GM18873 (cell line): ENCODE results near the gene TIAM2.
A peak's percentile ranks its signal among the peaks of the same experiment; 100 is the strongest.
"Not testable (repeated sequence)": the region's sequence is repeated elsewhere in the genome, so short reads cannot be mapped to it uniquely, and the experiment has no call there.

Experiments
- ATAC-seq: cut with Tn5 transposase; IDR thresholded peaks from one replicate; pipeline ENCODE4 v1.9.1; 2021; ENCODE audit warnings: mild to moderate bottlenecking, moderate library complexity, moderate number of reproducible peaks; ENCODE audit not compliant: unreplicated experiment, low FRiP score

Gene TIAM2

DNA sequence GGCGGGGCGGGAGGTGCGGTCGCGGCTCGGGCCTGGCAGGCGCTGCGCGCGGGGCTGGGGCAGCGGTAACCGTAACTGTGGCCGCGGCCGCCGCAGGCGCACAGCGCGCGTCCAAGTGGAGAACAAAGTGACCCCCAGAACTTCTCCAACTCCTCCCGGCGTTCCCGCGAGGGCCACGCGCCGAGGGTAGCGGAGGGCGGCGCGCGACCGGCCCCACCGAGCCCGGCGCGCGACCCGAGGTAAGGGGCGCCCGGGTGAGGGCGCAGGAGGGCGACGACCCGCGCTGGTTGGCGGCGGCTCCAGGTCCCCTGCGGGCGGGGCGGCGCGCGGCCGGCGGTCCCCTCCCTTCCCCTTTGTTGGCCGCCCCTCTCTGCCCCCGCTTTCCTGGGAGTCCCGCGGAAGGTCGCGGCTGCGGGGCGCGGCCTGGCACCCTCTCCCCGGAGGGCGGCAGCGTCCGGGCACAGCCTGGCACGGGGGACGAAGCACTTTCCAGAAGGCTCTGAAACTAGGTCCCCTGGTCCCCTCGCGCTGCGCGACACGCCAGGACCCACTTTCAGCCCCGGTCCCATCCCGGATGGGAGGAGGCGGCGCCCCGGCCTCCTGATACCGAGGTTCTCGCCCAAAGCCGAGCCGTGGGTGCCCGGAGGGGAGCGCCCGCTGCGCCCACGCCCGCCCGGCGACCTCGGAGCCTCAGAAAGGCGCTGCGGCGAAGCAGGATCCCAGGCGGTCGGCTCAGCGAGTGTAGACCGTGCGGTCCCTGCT lies at the start of gene TIAM2:
TIAM2 (plus strand) TSS at position 62 of the 762 bp plus-strand sequence. CDS start 133,909 bp downstream, outside the sequence.
- no peak for ATAC-seq

GRCh38 chr6:154950979-154951344 lies 44.2 kb upstream of the TIAM2 start:
- no peak for ATAC-seq

- no peak for ATAC-seq
These were observed 43.5 kb upstream of the TIAM2 start for GRCh38 chr6:154951345-154952200.

DNA sequence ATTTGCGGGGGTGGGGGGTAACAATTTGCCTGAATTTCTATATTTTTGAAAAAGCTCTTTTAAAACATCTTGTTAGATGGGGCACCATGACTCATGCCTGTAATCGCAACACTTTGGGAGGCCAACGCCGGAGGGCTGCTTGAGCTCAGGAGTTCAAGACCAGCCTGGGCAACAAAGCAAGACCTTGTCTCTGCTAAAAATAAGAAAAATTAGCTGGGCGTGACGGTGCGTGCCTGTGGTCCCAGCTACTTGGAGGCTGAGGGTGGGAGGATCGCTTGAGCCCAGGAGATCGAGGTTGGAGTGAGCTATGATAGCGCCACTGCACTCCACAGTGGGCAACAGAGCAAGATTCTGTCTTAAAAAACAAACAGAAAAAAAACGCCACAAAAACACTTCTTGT lies 41.5 kb upstream of the TIAM2 start:
- no peak for ATAC-seq

GRCh38 chr6:154954347-154954746 lies 40.8 kb upstream of the TIAM2 start:
- ATAC-seq = no peak

DNA sequence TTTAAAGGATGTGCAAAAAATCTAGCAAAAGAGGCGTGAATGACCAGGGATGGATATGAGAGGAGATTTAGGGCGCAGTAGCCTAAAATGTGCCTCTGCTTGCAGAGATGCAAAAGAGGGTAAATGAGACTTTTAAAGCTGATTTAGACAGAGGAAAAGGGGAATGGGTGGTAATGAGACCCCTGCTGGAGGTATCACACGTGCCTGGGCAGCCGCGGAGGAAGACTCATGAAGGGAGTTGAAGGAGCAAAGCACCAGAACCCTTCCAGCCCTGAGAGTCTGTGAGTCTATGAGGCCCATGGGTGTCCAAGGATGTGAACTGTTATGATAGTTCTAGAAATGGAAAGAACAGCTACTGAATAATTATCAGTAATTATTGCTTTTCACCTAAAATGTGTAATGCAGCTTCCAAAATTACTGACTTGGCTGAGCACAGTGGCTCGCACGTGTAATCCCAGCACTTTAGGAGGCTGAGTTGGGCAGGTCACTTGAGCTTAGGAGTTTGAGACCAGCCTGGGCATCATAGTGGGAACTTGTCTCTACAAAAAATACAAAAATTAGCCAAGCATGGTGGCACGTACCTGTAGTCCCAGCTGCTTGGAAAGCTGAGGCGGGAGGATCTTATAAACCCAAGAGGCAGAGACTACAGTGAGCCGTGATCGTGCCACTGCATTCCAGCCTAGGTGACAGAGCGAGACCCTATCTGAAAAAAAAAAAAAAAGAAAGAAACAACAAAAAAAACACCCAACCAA lies 38.2 kb upstream of the TIAM2 start:
- no peak for ATAC-seq

- ATAC-seq = no peak
These were observed 36.6 kb upstream of the TIAM2 start for GRCh38 chr6:154958469-154958868.

- no peak for ATAC-seq
These were observed 34.7 kb upstream of the TIAM2 start for GRCh38 chr6:154960299-154960843.

- no peak for ATAC-seq
These were observed 34.1 kb upstream of the TIAM2 start for GRCh38 chr6:154960854-154961530.

DNA sequence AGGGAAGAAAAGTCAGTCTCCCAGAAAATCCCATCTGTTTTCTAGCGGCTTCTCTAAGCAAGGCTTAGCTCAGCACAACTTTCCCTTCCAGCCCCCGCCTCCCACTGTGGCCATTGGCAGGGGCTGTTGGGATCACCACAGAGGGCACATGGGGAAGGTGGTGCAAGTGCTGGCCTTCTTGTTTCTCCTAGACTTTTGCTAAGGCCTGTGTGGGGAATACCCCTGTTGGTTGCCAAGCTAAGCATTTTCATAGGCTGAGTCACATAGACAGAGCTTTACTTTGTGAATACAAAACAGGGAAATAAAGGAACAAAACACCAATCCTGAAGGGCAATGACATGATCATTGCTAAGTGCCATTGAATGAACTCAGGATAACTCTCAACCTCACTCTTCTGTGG lies 32.4 kb upstream of the TIAM2 start:
- no peak for ATAC-seq

DNA sequence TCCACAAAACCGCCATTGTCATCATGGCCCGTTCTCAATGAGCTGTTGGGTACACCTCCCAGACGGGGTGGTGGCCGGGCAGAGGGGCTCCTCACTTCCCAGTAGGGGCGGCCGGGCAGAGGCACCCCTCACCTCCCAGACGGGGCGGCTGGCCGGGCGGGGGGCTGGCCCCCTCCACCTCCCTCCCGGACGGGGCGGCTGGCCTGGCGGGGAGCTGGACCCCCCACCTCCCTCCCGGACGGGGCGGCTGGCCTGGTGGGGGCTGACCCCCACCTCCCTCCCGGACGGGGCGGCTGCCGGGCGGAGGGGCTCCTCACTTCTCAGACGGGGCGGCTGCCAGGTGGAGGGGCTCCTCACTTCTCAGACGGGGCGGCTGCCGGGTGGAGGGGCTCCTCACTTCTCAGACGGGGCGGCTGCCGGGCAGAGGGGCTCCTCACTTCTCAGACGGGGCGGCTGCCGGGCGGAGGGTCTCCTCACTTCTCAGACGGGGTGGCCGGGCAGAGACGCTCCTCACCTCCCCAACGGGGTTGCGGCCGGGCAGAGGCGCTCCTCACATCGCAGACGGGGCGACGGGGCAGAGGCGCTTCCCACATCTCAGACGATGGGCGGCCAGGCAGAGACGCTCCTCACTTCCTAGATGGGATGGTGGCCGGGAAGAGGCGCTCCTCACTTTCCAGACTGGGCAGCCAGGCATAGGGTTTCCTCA lies 28.9 kb upstream of the TIAM2 start:
- ATAC-seq = not testable (repeated sequence)

GRCh38 chr6:154969796-154970195 lies 25.3 kb upstream of the TIAM2 start:
- no peak for ATAC-seq

GRCh38 chr6:154974485-154975149 lies 20.5 kb upstream of the TIAM2 start:
- ATAC-seq = no peak

- ATAC-seq = no peak
These were observed 17.5 kb upstream of the TIAM2 start for GRCh38 chr6:154977588-154977987.

DNA sequence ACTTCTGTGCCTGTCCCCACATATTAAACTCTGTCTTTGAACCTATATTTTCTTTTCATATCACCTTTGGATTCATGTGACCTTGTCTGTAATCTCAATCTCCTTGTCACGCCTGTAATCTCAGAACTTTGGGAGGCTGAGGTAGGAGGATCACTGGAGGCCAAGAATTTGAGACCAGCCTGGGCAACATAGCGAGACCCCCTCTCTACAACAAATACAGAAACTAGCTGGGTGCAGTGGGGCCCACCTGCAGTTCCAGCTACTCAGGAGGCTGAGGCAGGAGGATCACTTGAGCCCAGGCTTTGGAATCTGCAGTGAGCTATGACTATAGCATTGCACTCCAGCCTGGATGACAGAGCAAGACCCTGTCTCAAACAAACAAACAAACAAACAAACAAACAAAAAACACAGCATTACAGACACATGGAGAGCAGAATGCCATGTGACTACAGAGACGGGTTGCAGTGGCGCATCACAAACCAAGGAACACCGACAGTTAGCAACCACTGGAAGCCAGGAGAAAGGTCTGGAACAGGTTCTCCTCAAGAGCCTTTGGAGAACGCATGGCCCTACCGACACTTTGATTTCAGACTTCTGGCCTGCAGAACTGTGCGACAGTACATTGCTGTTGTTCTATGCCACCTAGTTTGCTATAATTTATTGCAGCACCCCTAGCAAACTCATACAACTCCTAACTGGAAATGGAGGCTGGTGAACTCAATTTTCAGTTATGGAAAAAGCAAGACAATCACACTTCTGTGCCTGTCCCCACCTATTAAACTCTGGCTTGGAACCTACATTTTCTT lies 14.6 kb upstream of the TIAM2 start:
- no peak for ATAC-seq

GRCh38 chr6:154981079-154981870 lies 13.8 kb upstream of the TIAM2 start:
- peak; percentile 50 for ATAC-seq

DNA sequence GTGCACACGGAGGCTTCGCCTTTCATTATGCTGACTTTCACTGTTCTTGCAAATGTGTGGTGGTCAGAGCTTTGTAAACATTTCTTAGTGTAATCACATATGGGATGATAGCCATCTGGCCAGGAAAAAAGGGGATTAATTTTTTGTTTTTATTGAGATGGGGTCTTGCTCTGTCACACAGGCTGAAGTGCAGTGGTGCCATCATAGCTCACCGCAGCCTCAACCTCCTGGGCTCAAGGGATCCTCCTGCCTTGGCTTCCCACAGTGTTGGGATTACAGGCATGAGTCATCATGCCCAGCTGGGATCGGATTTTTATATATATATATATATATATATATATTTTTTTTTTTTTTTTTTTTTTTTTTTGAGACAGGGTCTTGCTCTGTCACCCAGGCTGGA lies 11.0 kb upstream of the TIAM2 start:
- ATAC-seq = no peak
